ENCODE results near the gene HINT2. TPM values are rescaled to one million over a fixed set of nuclear protein-coding genes. Genes with fewer than 3 reads are reported as not detected.

HINT2 gene
- total RNA-seq, 1 donor from 2014 or later = 60.1 TPM

- H3K4me1 Mint-ChIP-seq = no peaks in the 10 kb centered on the region
- no peak overlapping the region for H3K27ac Mint-ChIP-seq (ENCODE audit: unreplicated experiment)
- DNase-seq (ENCODE audit: low read depth, low spot score) = no peak
- no peak overlapping the region for H3K4me3 Mint-ChIP-seq
- H3K27me3 Mint-ChIP-seq (ENCODE audit: low read depth) = peaks cover 25% of the 10 kb centered on the region
- H3K36me3 Mint-ChIP-seq (ENCODE audit: low read depth) = no peaks in the 10 kb centered on the region
- H3K9me3 Mint-ChIP-seq = no peaks in the 10 kb centered on the region
- TF ChIP-seq, protein P1, sequence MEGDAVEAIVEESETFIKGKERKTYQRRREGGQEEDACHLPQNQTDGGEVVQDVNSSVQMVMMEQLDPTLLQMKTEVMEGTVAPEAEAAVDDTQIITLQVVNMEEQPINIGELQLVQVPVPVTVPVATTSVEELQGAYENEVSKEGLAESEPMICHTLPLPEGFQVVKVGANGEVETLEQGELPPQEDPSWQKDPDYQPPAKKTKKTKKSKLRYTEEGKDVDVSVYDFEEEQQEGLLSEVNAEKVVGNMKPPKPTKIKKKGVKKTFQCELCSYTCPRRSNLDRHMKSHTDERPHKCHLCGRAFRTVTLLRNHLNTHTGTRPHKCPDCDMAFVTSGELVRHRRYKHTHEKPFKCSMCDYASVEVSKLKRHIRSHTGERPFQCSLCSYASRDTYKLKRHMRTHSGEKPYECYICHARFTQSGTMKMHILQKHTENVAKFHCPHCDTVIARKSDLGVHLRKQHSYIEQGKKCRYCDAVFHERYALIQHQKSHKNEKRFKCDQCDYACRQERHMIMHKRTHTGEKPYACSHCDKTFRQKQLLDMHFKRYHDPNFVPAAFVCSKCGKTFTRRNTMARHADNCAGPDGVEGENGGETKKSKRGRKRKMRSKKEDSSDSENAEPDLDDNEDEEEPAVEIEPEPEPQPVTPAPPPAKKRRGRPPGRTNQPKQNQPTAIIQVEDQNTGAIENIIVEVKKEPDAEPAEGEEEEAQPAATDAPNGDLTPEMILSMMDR (conservative IDR thresholded peaks at IDR 0.05) = no peak
Observed at GRCh38 chr9:35859310-35859989, 44.6 kb upstream of the HINT2 start.

DNA sequence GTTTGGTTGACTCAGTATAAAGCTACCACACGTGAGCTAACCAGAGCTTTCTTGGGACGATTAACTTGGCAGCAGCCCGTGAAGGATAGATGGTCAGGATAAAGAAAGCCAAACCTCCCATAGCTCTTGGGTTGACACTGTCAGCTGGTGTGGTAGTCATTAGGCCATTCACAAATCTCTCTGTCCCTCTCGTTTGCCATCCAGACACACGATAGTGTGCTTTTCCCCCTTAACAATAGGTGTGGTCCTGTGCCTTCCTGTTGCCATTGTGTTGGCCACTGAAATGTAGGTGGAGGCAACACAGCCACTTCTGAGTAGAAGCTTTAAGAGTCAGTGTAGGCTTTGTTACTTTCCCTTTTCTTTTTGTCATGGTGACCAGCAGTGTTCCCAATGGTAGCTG, 43.6 kb upstream of the HINT2 start:
- H3K27me3 Mint-ChIP-seq (ENCODE audit: low read depth) = peaks cover 25% of the 10 kb centered on the region
- H3K27ac Mint-ChIP-seq (ENCODE audit: unreplicated experiment) = peak overlapping the region; percentile 38
- DNase-seq (ENCODE audit: low read depth, low spot score) = no peak
- TF ChIP-seq, protein P1 (conservative IDR thresholded peaks at IDR 0.05) = no peak
- H3K4me1 Mint-ChIP-seq = no peaks in the 10 kb centered on the region
- H3K9me3 Mint-ChIP-seq = no peaks in the 10 kb centered on the region
- no peak overlapping the region for H3K4me3 Mint-ChIP-seq
- H3K36me3 Mint-ChIP-seq (ENCODE audit: low read depth) = no peaks in the 10 kb centered on the region

- no peaks in the 10 kb centered on the region for H3K4me1 Mint-ChIP-seq
- no peak for DNase-seq (ENCODE audit: low read depth, low spot score)
- H3K27me3 Mint-ChIP-seq (ENCODE audit: low read depth) = peaks cover 21% of the 10 kb centered on the region
- TF ChIP-seq, protein P1 (conservative IDR thresholded peaks at IDR 0.05) = no peak
- no peaks in the 10 kb centered on the region for H3K36me3 Mint-ChIP-seq (ENCODE audit: low read depth)
- no peak overlapping the region for H3K4me3 Mint-ChIP-seq
- no peak overlapping the region for H3K27ac Mint-ChIP-seq (ENCODE audit: unreplicated experiment)
- H3K9me3 Mint-ChIP-seq = no peaks in the 10 kb centered on the region
Observed at GRCh38 chr9:35856882-35857281, 42.0 kb upstream of the HINT2 start.

GRCh38 chr9:35856206-35856605, 41.4 kb upstream of the HINT2 start:
- H3K36me3 Mint-ChIP-seq (ENCODE audit: low read depth) = no peaks in the 10 kb centered on the region
- no peaks in the 10 kb centered on the region for H3K4me1 Mint-ChIP-seq
- peaks cover 15% of the 10 kb centered on the region for H3K27me3 Mint-ChIP-seq (ENCODE audit: low read depth)
- H3K27ac Mint-ChIP-seq (ENCODE audit: unreplicated experiment) = no peak overlapping the region
- TF ChIP-seq, protein P1 (conservative IDR thresholded peaks at IDR 0.05) = no peak
- no peak overlapping the region for H3K4me3 Mint-ChIP-seq
- DNase-seq (ENCODE audit: low read depth, low spot score) = no peak
- H3K9me3 Mint-ChIP-seq = no peaks in the 10 kb centered on the region

GRCh38 chr9:35854091-35854762, 39.4 kb upstream of the HINT2 start:
- DNase-seq (ENCODE audit: low read depth, low spot score) = no peak
- Mint-ChIP-seq H3K27ac (ENCODE audit: unreplicated experiment) (no peak overlapping the region), H3K4me3 (no peak overlapping the region), H3K4me1 (no peaks in the 10 kb centered on the region), H3K36me3 (ENCODE audit: low read depth) (no peaks in the 10 kb centered on the region), H3K27me3 (ENCODE audit: low read depth) (peaks cover 2% of the 10 kb centered on the region), H3K9me3 (no peaks in the 10 kb centered on the region)
- TF ChIP-seq, protein P1 (conservative IDR thresholded peaks at IDR 0.05) = no peak

Data from neural crest cell (in vitro differentiated cells).